Gastroesophageal sphincter (tissue), 4 donors: ENCODE results near the gene ADAMTS2. TPM values are rescaled to one million over a fixed set of nuclear protein-coding genes. Genes with fewer than 3 reads are reported as not detected.

ENCODE experiments used
- ATAC-seq: fragments of 150-250 bp; one replicate; pipeline ENCODE4 v1.9.1; 2016; ENCODE audit warnings: mild to moderate bottlenecking, moderate library complexity
- H3K27ac ChIP-seq, 4 donors: fragments of 200-600 bp; sonication (generic) in 3 of 4; 1 replicate in 3 of 4; 2 replicates in 1 of 4; pipeline ENCODE4 v1.5.1; 2016 to 2019
- H3K27me3 ChIP-seq: fragments of 200-600 bp; sonication (generic); one replicate; pipeline ENCODE4 v1.5.1; 2019
- H3K36me3 ChIP-seq, 2 donors: fragments of 200-600 bp; sonication (generic); one replicate each; pipeline ENCODE4 v1.5.1; 2019; ENCODE audit warnings: control low read depth in 1 of 2
- H3K4me1 ChIP-seq, 3 donors: fragments of 200-600 bp; sonication (generic); 1 replicate in 2 of 3; 2 replicates in 1 of 3; pipeline ENCODE4 v1.5.1; 2016 to 2019; ENCODE audit warnings: control low read depth in 2 of 3
- H3K4me3 ChIP-seq, 2 donors: fragments of 200-600 bp; sonication (generic); one replicate each; pipeline ENCODE4 v1.5.1; 2019; ENCODE audit warnings: mild to moderate bottlenecking in 1 of 2, moderate library complexity in 1 of 2
- H3K9me3 ChIP-seq, 3 donors: fragments of 200-600 bp; sonication (generic); one replicate each; pipeline ENCODE4 v1.5.1; 2017 to 2019; ENCODE audit warnings: control low read depth in 2 of 3
- CTCF ChIP-seq, 4 experiments: fragments of 200-600 bp in 2 of 4; fragments of 450-650 bp in 2 of 4; sonication (generic) in 1 of 4; IDR thresholded peaks; one replicate each; pipeline ENCODE4 v1.5.1; 2017 to 2019; ENCODE audit warnings: antibody characterized with exemption in 4 of 4, mild to moderate bottlenecking in 2 of 4, moderate library complexity in 2 of 4
- EP300 ChIP-seq: sonication (generic); formaldehyde crosslinking; IDR thresholded peaks from one replicate; pipeline ENCODE4 v1.6.1; 2017; ENCODE audit warnings: antibody characterized with exemption, mild to moderate bottlenecking
- POLR2A ChIP-seq, 2 donors: fragments of 450-650 bp; IDR thresholded peaks; one replicate each; pipeline ENCODE4 v1.6.1; 2017; ENCODE audit warnings: antibody characterized with exemption in 2 of 2, mild to moderate bottlenecking in 2 of 2, moderate library complexity in 1 of 2
- POLR2AphosphoS5 ChIP-seq: sonication (generic); formaldehyde crosslinking; IDR thresholded peaks from one replicate; pipeline ENCODE4 v1.6.1; 2017; ENCODE audit warnings: antibody characterized with exemption
- WGBS, 2 donors: methylation state at CpG; one replicate each; pipeline ENCODE4 v1.1.5; 2018; ENCODE audit warnings: low coverage in 1 of 2; 5-methylcytosine and 5-hydroxymethylcytosine counted together
- total RNA-seq, 4 donors: library from RNA; depleted of rRNA; stranded (reverse); fragments of >200 nt; gene quantifications; one replicate each; pipeline ENCODE4 v1.1.0, GENCODE V29; 2016

Gene ADAMTS2
- total RNA-seq, 4 donors from 2014 or later = 14.8 to 24.8 (median 22.6) TPM

GRCh38 chr5:179131886-179132585, 213.2 kb downstream of the ADAMTS2 start:
- 83% methylated on average over 1 of the region's 15 CpGs; no CpG with 5 or more reads in 1 of the 2 donors for WGBS, 2 donors
- H3K4me3 ChIP-seq = no peak overlapping the region
- peaks cover 0 to 40% of the 10 kb centered on the region in 2 donors for H3K36me3 ChIP-seq
- no peaks in the 10 kb centered on the region for H3K27me3 ChIP-seq
- no peaks in the 10 kb centered on the region for H3K4me1 ChIP-seq
- TF ChIP-seq CTCF (IDR thresholded peaks at IDR 0.05) = no peak
- TF ChIP-seq POLR2A (IDR thresholded peaks at IDR 0.05) = no peak
- TF ChIP-seq EP300 = no peak
- no peak for TF ChIP-seq POLR2AphosphoS5
- no peaks in the 10 kb centered on the region for H3K9me3 ChIP-seq
- ATAC-seq = no peak
- no peak overlapping the region for H3K27ac ChIP-seq

- H3K4me1 ChIP-seq = no peaks in the 10 kb centered on the region
- no peak for TF ChIP-seq CTCF (IDR thresholded peaks at IDR 0.05)
- H3K9me3 ChIP-seq = no peaks in the 10 kb centered on the region
- 78 to 80% methylated on average over 1 to 9 of the region's 10 CpGs for WGBS, 2 donors
- ATAC-seq = no peak
- H3K4me3 ChIP-seq = no peak overlapping the region
- H3K27ac ChIP-seq = no peak overlapping the region
- no peaks in the 10 kb centered on the region for H3K27me3 ChIP-seq
- peaks cover 0 to 41% of the 10 kb centered on the region in 2 donors for H3K36me3 ChIP-seq
Observed at GRCh38 chr5:179131321-179131835, 213.9 kb downstream of the ADAMTS2 start.

GRCh38 chr5:179130101-179130681, 215.1 kb downstream of the ADAMTS2 start:
- Histone ChIP-seq H3K27ac (no peak overlapping the region), H3K36me3 (peaks cover 0 to 41% of the 10 kb centered on the region in 2 donors), H3K9me3 (no peaks in the 10 kb centered on the region), H3K4me3 (no peak overlapping the region), H3K4me1 (no peaks in the 10 kb centered on the region), H3K27me3 (no peaks in the 10 kb centered on the region)
- ATAC-seq = no peak
- 80 to 92% methylated on average over 2 to 6 of the region's 14 CpGs for WGBS, 2 donors
- TF ChIP-seq EP300 (no peak), CTCF (IDR thresholded peaks at IDR 0.05) (no peak), POLR2A (IDR thresholded peaks at IDR 0.05) (no peak), POLR2AphosphoS5 (no peak)

GRCh38 chr5:179129607-179130071, 215.6 kb downstream of the ADAMTS2 start:
- no peak overlapping the region for H3K4me3 ChIP-seq
- no peaks in the 10 kb centered on the region for H3K9me3 ChIP-seq
- no peak overlapping the region for H3K27ac ChIP-seq
- H3K27me3 ChIP-seq = no peaks in the 10 kb centered on the region
- WGBS, 2 donors = 73 to 89% methylated on average over 3 to 8 of the region's 18 CpGs
- TF ChIP-seq POLR2AphosphoS5 (no peak), EP300 (no peak), CTCF (IDR thresholded peaks at IDR 0.05) (no peak), POLR2A (IDR thresholded peaks at IDR 0.05) (no peak)
- no peak for ATAC-seq
- H3K4me1 ChIP-seq = no peaks in the 10 kb centered on the region
- peaks cover 0 to 46% of the 10 kb centered on the region in 2 donors for H3K36me3 ChIP-seq

- Histone ChIP-seq H3K4me1 (no peaks in the 10 kb centered on the region), H3K27ac (no peak overlapping the region), H3K27me3 (no peaks in the 10 kb centered on the region), H3K4me3 (no peak overlapping the region), H3K36me3 (peaks cover 0 to 49% of the 10 kb centered on the region in 2 donors), H3K9me3 (no peaks in the 10 kb centered on the region)
- WGBS, 2 donors = 92% methylated on average over 2 to 9 of the region's 14 CpGs
- ATAC-seq = no peak
- TF ChIP-seq EP300 (no peak), POLR2A (IDR thresholded peaks at IDR 0.05) (no peak), CTCF (IDR thresholded peaks at IDR 0.05) (no peak), POLR2AphosphoS5 (no peak)
Observed at GRCh38 chr5:179128976-179129375, 216.3 kb downstream of the ADAMTS2 start.
